GM18507 (cell line): ENCODE data around the gene GNB2.

ENCODE experiments used
- DNase-seq: peaks from one replicate; pipeline ENCODE4 v3.0.0; 2011; ENCODE audit warnings: low read depth; ENCODE audit not compliant: insufficient read length; ENCODE audit errors: extremely low spot score
- FAIRE-seq: peaks from 2 replicates; lab custom pipeline; 2011; peaks lifted over from hg19 to GRCh38; lab: Jason Lieb, UNC

The GNB2 gene

DNA sequence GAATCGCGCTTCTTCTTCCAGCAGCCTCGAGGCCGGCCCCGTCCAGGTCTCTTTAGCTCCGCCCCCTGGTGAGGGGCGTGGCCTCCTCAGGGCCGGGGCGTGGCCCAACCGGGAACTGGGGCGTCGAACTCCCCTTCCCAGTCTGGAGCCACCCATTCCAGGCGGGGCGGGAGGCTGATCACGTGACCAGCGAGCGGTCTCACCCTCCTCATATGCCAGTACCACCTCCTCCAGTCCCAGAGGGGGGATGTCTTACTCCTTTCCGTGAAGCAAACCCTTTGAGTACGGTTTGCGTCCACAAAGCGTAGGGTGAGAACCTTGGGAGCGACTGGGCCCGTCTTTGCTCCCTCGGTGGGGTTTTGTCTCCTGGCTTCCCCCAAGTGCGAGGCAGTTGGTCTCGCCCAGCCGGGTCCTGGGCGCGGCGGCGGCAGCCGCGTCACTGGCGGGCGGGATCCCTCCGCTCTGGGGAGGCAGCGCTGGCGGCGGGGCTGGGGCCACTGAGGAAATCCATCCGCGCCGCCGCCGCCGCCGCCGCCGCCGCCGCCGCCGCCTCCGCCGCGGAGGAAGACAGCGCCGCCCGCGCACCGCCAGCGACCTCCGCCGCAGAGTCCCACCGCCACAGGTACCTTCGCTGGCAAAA lies at the start of gene GNB2:
Gene GNB2 (plus strand): TSS at position 439 of the 640 bp plus-strand sequence. CDS start 2,526 bp downstream, outside the sequence.
- DNase-seq (peak; percentile 93), FAIRE-seq (peak; percentile 98)

DNA sequence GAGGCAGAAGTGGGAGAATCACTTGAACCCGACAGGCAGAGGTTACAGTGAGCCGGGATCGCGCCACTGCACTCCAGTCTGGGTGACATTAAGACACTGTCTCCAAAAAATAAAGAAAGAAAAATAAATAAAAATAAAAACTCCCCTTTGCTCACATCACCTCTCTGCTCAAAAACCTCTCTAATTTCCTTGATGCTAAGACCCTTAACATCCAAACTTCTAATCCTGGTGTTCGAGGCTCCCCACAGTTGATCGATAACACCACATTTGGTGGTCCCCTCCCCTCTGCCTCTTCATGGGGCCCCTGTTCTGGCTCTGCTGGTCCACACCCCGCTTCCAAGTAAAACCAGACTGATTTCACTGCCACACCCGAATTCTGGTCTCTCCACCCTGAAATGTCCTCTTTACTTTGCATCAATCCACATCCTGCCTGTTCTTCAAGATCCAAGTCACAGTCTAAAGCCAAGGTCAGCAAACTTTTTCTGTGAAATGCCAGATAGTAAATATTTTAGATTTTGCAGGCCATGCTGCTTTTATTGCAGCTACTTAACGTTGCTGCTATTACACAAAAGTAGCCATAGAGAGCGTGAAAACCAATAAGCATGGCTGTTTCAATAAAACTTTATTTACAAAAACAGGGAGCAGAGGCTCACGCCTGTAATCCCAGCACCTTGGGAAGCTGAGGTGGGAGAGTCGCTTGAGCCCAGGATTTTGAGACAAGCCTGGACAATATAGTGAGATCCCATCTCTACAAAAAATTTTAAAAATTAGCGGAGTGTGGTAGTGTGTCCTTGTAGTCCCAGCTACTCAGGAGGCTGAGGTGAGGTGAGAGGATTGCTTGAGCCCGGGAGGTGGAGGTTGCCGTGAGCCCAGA lies 49.4 kb upstream of the GNB2 start:
- FAIRE-seq (no peak), DNase-seq (no peak)

DNA sequence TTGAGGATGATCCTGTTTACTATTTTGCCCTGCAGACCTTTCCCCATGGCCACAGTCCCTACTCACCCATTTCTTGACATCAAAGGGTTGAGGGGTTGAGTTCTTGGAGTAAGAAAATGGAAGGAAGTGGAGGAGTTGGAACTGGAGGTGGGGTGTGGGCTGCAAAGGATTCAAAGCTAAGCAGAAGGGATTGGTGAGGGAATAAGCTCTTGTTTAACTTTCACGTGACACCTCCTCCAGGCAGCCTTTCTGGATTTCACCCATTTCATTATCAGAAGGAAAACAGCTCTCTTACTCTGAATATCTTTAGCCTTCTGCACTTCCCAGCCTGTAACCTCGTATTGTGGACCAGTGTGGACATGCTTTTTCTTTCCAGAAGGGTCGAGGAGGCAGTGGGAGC lies 47.5 kb upstream of the GNB2 start:
- no peak for FAIRE-seq
- DNase-seq: no peak

DNA sequence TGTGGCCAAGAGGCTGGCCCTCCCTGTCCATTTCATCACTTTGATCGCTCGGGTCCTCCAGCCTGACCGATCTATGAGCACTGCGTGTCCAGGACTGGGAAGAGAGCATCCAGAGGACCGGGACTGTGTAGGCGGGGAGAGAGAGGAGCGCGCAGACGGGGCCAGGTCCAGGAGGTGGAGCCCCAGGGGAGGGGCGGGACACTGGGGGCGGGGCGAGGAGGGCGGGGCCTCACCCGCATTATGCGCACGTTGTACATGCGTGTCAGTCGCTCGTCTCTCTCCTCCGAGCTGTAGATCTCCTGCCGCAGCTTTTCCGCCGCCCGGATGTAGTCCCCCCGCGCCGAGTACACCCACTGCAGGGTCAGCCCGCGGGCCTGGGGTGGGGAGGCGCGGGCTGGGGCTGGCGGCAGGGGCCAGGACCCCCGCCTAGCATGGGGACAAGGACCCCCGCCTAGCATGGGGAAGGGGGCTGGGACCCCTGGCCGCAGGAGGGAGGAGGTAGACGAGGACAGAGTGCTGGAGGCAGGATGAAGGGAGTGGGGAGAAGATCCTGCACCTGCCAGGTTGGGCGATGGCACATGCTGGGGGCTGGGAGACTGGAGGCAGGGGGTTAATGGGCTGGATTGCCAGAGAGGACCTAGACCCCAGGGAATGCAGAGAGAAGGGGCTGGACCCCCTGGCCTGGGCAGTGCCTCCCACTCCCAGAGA lies 46.9 kb upstream of the GNB2 start:
- DNase-seq: peak; percentile 98
- peak; percentile 84 for FAIRE-seq

DNA sequence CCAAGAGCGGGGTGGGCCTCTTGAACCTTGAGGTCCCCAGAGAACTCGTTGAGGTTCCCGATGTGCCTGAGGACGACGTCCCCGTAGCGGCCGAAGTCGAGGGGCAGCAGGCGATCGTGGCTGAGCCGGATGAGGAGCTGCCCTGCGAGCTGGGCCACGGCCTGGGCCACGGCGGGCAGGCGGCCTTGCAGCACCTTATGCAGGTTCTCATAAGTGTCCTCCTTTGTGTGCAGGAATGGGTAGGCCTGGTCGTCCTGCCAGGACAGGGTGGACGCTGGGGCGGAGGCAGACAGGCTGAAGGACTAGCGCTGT lies 46.3 kb upstream of the GNB2 start:
- FAIRE-seq (no peak), DNase-seq (no peak)

DNA sequence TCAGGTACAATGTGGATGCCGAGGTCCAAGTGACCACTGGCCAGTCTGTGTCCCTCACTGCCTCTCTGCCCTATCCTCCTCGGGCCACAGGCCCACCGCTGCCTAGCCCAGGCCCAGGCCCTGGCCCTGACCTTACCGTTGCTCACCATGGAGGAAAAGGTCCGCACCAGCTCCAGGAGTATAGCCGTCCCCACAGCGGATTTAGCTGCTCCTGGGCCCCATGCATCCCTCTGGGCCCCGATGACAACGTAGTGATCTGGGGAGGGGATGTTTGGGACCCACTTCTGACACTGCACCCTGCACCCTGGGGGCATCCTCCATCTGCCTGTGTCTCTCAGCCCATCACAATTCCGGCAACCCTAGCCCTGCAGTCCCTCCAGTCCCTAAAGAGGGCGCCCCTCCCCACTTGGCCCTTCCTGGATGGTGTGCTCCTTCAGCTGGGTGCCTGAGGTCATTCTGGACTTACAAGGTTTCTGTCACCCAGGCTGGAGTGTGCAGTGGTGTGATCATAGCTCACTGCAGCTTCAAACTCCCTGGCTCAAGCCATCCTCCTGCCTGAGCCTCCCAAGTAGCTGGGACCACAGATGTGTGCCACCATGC lies 44.3 kb upstream of the GNB2 start:
- no peak for FAIRE-seq
- DNase-seq: no peak

DNA sequence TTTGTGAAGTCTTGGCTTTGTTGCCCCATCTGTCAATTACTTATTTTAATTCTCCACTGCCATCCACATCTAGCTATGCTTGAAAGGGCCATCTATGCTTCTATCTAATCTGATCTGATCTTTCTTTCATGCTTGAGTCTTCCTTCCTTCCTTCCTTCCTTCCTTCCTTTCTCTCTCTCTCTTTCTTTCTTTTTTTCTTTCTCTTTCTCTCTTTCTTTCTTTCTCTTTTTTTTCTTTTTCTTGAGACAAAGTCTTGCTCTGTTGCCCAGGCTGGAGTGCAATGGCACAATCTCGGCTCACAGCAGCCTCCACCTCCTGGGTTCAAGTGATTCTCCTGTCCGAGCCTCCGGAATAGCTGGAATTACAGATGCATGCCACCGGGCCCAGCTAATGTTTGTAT lies 43.5 kb upstream of the GNB2 start:
- no peak for DNase-seq
- FAIRE-seq: no peak

DNA sequence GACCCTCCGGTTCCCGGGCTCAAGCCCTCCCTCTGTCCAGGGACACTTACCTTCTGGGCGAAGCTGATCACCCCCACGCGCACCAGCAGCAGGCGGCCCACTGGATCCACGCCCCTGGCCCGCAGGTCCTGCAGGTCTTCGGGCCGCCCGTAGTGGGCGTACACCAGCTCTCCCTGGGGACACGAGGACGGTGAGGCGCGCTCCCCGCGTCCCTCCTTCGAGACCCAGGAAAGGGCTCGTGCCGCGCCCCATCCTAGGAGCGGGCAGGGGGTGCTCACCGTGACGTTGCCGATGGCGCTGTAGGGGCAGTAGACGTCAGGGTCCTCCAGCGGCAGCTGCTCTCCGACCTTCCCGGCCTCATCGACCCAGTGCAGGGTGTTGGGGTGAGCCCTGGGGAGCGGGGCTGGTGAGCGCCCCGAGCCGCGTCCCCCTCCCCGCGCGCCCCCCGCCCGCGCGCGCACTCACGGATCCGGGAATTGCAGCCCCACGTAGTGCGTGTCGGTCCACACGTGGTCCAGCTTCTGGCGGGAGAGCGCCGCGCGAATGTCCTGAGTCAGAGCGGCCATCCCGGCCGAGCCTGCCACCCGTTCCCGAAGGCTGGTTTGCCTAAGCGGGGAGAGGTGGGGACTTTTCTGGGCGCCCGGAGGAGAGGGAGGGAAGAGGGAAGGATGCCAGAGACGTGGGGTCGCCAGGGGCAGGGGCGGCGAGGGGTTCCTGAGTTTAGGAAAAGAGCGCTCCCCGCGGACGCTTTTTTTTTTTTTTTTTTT lies 40.4 kb upstream of the GNB2 start:
- DNase-seq (peak; percentile 47), FAIRE-seq (peak; percentile 73)

DNA sequence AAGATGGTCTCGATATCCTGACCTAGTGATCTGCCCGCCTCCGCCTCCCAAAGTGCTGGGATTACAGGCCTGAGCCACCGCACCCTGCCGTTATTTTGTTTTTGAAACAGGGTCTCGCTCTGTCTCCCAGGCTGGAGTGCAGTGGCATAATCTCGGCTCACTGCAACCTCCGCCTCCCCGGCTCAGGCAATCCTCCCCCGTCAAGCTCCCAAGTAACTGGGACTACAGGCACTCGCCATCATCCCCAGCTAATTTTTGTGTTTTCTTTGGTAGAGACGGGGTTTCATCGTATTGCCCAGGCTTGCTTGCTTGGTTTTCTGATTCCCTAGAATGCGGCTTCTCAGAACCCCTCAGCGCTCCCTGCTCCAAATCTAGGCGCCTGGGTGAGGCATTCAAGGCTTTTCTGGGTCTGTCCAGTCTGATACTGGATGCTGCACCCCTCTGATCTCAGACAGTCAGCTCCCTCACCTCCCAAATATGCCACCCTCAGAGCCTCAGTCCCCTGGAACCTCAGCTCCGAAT lies 33.5 kb upstream of the GNB2 start:
- FAIRE-seq: no peak
- DNase-seq: no peak

DNA sequence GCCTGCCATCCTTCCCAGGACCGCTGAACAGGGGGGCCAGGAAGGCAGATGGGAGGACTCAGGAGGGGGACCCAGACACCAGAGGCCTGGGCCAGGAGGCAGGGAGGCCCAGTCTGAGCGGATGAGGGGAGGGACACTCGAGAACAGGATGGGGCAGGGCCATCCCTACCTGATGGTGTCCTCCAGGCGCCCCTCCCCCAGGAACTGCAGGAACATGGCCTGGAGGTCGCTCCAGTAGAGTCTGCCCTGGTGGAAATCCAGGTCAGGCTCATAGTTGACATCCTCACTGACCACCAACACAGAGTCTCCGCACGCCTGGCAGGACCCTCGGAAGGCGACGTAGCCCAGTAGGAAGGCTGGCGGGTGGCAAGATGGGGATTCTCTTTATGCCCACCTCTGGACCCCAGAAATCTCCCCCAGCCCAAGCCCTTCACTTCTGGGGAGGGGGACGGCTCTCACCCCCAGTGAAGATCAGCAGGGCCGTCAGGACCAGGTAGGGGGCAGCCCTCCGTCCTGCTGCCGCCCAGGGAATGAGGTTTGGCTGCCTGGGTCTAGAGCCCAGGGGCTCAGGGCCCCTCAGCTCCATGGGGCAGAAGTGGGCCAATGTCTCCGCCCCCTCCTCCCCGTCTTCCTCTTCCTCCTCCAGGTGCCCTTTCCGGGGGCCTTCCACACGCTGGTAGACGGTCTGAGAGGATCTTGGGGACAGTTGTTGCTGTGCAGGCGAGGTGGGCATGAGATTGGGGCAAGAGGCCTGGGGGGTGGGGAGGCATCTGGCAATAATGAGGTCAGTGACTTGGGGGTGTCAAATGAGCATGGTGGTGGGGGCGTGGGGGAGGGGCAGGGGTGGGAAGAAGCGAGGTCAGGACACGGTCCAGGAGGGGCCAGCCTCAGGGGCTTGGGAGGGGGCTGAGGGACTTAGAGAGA lies 32.8 kb upstream of the GNB2 start:
- no peak for FAIRE-seq
- no peak for DNase-seq

DNA sequence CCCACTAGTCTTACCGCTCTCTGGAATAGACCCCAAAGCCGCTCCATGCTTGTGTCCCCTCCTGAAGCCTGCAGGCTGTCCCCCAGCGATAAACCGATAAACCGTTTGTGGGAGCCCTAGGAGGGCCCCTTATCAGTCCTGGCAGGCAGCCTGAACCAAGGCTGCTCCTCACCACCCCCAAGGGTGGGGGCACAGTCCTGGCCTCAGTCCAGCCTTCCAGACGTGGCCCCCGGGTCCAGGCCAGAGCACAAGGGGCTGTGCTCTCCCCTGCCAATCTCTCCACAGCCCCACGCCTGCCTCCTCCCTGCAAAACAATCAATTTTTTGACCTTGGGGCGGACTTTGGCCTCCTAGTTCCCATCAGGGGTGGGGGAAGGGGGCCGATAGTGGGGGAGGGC lies 32.1 kb upstream of the GNB2 start, which contains the start of gene TFR2:
Gene TFR2 (minus strand): TSS at position 90 of the 397 bp plus-strand sequence. CDS start 43 bp downstream, at position 47.
- DNase-seq (no peak), FAIRE-seq (no peak)

DNA sequence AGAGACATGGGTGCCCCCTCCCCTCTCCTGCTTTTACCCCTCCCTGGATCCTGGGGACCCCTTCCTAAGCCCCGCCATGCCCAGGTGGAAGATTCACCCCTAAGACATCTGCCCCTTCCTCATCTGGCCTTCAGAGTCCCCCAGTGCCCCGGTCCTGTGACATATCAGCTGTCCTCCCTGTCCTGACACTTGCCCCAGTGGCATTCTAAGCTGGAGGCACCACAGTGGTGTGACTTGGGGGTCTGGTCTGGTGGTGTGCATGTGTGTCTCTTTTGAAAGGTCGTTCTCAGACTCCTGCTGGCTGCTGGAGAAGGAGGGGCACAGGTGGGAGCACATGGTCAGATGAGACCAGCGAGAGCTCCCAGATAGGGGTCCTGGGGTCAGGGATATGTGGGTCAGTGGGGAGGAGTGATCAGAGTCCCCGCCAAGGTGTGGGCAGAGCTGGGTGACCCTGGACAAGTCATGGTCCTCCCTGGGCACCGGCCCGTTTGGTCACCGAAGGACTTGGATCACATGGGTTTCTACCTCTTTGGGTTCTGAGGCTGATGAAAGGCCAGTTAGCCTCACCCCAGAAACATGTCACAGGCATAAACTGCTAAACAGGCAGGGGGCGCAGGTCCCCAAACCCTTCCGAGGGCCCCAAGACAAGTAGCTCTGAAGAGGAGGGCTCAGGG lies 31.5 kb upstream of the GNB2 start:
- no peak for FAIRE-seq
- DNase-seq: no peak

DNA sequence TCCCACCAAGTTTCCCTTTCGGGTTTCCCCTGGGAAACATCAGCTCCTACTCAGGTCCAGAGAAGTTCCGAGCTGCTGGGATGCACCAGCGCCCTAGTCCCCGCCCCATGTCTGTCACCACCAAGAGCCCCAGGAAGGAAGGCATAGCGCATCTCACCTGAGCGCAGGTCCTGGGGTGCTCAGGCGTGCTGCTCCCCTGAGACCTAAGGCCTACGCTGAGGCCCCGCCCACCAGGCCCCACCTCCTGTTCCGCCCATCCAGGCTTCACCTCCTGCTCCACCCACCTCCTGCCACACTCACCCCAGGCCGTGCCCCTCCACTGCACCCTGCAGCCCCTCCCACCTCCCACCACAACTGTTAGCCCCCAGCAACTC lies 31.0 kb upstream of the GNB2 start:
- FAIRE-seq (peak; percentile 42), DNase-seq (peak; percentile 71)

DNA sequence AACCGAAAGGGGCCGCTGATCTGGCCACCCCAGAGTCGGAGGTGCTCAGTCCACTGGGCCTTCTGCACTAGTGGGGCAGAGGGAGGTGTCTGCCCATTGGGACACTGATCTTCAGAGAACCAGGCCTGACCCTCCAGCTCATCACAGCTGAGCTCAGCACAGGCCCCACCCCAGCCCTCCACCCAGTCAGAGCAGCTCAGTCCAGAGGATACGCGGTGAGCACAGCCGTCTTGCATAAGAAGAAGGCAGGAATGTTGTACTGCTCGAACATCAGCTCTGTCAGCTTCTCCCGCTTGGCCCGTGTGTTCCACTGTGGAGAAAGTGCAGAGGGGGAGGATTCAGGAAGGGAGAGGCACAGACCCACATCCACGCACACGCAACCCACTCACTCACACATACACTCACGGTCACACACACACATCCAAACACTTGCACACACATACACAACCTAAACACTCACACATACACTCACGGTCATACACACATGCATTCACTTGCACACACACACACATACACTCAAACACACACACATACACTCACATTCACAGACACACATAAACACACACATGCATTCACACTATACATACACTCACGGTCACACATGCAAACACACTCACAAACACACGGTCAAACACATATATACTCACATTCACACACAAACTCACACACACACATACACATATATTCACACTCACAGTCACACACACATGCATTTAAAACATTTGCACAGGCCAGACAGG lies 23.5 kb upstream of the GNB2 start:
- DNase-seq (no peak), FAIRE-seq (no peak)

DNA sequence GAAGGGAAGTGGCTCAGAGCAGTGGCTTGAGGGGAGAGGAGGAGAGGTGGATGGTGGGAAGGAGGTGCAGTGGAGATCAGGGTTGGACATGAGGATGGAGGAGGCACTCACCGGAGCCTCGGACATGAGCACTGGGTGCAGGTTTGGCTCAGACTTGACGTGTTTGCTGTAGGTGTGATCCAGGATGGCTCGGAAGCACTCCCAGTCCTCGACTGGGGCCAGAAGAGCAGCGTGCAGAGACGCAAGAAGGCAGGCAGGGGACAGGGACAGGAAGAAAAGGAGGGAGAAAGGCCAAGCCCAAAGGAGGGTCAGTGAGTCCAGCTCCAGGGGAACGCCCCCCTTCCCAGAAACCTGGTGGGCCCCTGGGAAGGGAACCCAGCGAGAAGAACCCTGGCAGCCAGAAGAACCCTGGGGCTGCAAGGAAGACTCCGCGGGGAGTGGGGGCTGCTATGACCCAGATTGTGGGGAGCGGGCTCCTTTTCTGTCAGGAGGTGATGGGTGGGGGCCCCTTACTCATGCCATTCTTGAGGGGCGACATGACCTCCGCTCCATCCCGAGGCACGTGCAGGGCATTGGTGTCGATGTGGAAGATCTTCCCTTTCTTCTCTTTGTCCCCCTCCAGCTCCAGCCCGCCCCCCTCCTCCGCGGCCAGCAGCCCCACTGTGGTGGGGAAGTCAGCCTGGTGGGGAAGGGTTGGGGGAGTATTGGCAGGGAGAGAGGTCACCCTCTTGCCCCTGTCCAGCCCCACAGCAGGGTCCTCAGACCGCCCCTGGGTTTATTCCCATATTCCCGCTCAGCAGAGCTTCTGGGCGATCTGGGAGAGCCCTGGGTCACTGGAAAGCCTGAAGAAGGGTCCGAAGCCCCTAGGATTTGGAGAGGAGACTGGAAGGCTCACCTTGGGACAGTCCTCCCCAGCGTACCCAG lies 18.4 kb upstream of the GNB2 start:
- DNase-seq (no peak), FAIRE-seq (no peak)
